ENCODE data around the gene ACVR2B. TPM values are rescaled to one million over a fixed set of nuclear protein-coding genes. Genes with fewer than 3 reads are reported as not detected.

ACVR2B gene
- total and polyA plus RNA-seq, 2 of the 13 experiments (the other 11 are each of a cell fraction or from before 2014, with no cell fraction given), result 10.0 to 12.7 TPM

DNA sequence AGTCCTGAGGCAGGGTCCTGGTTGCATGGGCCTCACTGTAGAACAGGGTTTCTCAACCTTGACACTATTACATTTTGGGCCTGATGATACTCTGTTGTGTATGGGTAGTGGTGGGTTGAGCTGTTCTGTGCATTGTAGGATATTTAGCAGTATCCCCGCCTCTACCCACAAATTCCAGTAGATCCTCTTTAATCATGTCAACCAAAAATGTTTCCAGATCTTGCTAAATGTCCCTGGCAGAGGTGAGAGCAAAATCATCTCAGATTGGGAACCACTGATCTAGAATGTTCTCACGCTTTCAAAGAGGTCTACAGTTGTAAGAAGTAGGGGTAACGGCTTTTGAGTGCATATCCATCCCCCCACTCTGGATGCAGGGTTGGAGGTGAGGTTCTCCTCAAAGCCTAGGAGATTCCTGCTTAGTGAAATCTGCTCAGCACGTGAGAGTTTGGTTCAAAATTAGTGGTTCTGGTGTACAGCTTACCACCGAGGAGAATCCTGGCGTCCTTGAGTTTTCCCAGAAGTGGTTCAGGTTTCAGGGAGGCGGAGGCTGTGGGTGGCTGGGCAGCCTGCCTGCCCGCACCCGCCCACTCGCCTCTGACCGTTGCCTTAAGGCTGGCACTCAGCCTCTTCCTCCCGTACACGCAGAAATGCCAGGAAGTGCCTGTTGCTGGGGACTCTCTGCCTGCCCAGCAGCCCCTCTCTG is 5.3 kb downstream of the ACVR2B start:
- H4K20me1 ChIP-seq (ENCODE audit: insufficient read depth, low read length), result peaks cover 62% of the 10 kb centered on the region
- TF ChIP-seq AGO2 (optimal IDR thresholded peaks at IDR 0.05; ENCODE audit: low read depth, low read length) (peak; percentile 33), KDM6A (CRISPR knock-in tag; IDR thresholded peaks at IDR 0.05; ENCODE audit: low read depth) (no peak)
- WGBS (ENCODE audit: low lambda C conversion rate), result 92% methylated on average over 13 of the region's 13 CpGs
- POLR2A ChIA-PET, result no interaction called here
- ATAC-seq (no peak), FAIRE-seq (no peak), DNase-seq (ENCODE audit: low spot score) (no peak)
- no peak overlapping the region for H2AFZ ChIP-seq (ENCODE audit: low read length)
- H3K9ac ChIP-seq (ENCODE audit: insufficient read depth, low read depth, low read length), result no peak overlapping the region
- no peak overlapping the region for H3K4me2 ChIP-seq (ENCODE audit: low read depth, low read length)
- in situ Hi-C loops (cut with HindIII; ENCODE audit: extremely low pct_ligation_motif_present, low pct_unique_long_range_greater_than_20kb) (loop anchor here (25.0 kb wide), 1 partner anchor 322 kb away; the partner anchor contains the start of genes ACAA1 and MYD88), intact Hi-C loops (cut with micrococcal nuclease; ENCODE audit: unreplicated experiment) (no loop called here)
- H3K27me3 ChIP-seq (ENCODE audit: control insufficient read depth in 1 of 2, insufficient read depth in 2 of 2, low read length in 2 of 2), result no peaks in the 10 kb centered on the region
- BruUV-seq (replicated peaks), result no TSS peak
- H3K79me2 ChIP-seq (ENCODE audit: insufficient read depth, low read length), result peaks cover 85% of the 10 kb centered on the region
- H3K9me3 ChIP-seq (ENCODE audit: low read length), result no peaks in the 10 kb centered on the region
- no peak overlapping the region for H3K27ac ChIP-seq (ENCODE audit: extremely low read length, insufficient read depth, low read length)
- H3K4me1 ChIP-seq (ENCODE audit: insufficient read depth, low read length), result peaks cover 31% of the 10 kb centered on the region
- CTCF ChIA-PET (ENCODE audit: low intra/inter-chr PET ratio, low total read pairs), result no interaction called here
- H3K4me3 ChIP-seq (replicated peaks in 1 of 3; ENCODE audit: insufficient read depth in 1 of 3, low read depth in 2 of 3, low read length in 3 of 3), result no peak overlapping the region
- peaks cover 0 to 8% of the 10 kb centered on the region in 2 experiments; a peak in 2 of 5 replicates for H3K36me3 ChIP-seq (replicated peaks in 1 of 2; ENCODE audit: control insufficient read depth in 1 of 2, insufficient read depth in 2 of 2, low read length in 2 of 2)

DNA sequence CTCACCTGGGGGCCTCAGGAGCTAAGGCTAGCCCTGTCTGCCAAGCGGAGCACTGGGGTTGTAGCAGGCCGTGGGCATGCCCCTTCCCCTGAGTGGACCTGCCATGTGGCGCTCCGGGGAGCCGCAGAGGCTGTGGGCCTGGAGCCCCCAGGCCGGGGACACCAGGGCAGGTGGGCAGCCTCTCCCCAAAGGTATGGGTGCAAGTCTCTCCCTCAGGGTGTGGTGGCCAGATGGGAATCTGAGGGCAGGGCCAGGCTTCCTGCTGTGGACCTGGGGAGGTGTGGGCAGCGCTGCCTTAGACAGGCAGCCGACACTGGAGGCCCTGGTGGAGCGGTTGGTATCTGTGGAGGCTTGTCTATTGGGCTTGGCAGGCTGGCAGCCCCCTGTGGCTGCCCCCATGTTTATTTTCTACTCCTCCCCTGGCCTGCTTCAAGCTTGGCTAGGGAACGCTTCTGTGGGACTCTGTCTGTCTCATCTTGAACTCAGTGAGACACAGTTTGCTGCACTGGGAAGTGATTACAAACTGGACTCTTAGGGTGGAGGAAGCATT is 5.9 kb downstream of the ACVR2B start:
- peaks cover 88% of the 10 kb centered on the region for H3K79me2 ChIP-seq (ENCODE audit: insufficient read depth, low read length)
- H2AFZ ChIP-seq (ENCODE audit: low read length), result no peak overlapping the region
- H4K20me1 ChIP-seq (ENCODE audit: insufficient read depth, low read length), result peaks cover 62% of the 10 kb centered on the region
- no peak overlapping the region for H3K27ac ChIP-seq (ENCODE audit: extremely low read length, insufficient read depth, low read length)
- in situ Hi-C loops (cut with HindIII; ENCODE audit: extremely low pct_ligation_motif_present, low pct_unique_long_range_greater_than_20kb), result loop anchor here (25.0 kb wide), 1 partner anchor 322 kb away; the partner anchor contains the start of genes ACAA1 and MYD88
- peaks cover 31% of the 10 kb centered on the region for H3K4me1 ChIP-seq (ENCODE audit: insufficient read depth, low read length)
- H3K4me3 ChIP-seq (replicated peaks in 1 of 3; ENCODE audit: insufficient read depth in 1 of 3, low read depth in 2 of 3, low read length in 3 of 3), result no peak overlapping the region
- FAIRE-seq, result no peak
- intact Hi-C loops (cut with micrococcal nuclease; ENCODE audit: unreplicated experiment), result no loop called here
- TF ChIP-seq SOX6 (IDR thresholded peaks at IDR 0.05), result no peak
- TF ChIP-seq SOX6 (CRISPR knock-in tag; IDR thresholded peaks at IDR 0.05), result no peak
- no peak for TF ChIP-seq PHF21A (CRISPR knock-in tag; IDR thresholded peaks at IDR 0.05)
- TF ChIP-seq, protein P1, sequence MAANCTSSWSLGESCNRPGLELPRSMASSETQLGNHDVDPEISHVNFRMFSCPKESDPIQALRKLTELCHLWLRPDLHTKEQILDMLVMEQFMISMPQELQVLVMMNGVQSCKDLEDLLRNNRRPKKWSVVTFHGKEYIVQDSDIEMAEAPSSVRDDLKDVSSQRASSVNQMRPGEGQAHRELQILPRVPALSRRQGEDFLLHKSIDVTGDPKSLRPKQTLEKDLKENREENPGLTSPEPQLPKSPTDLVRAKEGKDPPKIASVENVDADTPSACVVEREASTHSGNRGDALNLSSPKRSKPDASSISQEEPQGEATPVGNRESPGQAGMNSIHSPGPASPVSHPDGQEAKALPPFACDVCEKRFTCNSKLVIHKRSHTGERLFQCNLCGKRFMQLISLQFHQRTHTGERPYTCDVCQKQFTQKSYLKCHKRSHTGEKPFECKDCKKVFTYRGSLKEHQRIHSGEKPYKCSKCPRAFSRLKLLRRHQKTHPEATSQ (CRISPR knock-in tag; IDR thresholded peaks at IDR 0.05; ENCODE audit: borderline replicate concordance), result no peak
- TF ChIP-seq, protein P2, sequence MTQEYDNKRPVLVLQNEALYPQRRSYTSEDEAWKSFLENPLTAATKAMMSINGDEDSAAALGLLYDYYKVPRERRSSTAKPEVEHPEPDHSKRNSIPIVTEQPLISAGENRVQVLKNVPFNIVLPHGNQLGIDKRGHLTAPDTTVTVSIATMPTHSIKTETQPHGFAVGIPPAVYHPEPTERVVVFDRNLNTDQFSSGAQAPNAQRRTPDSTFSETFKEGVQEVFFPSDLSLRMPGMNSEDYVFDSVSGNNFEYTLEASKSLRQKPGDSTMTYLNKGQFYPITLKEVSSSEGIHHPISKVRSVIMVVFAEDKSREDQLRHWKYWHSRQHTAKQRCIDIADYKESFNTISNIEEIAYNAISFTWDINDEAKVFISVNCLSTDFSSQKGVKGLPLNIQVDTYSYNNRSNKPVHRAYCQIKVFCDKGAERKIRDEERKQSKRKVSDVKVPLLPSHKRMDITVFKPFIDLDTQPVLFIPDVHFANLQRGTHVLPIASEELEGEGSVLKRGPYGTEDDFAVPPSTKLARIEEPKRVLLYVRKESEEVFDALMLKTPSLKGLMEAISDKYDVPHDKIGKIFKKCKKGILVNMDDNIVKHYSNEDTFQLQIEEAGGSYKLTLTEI (CRISPR knock-in tag; conservative IDR thresholded peaks at IDR 0.05), result no peak
- TF ChIP-seq MATR3 (CRISPR knock-in tag; IDR thresholded peaks at IDR 0.05), result no peak
- TF ChIP-seq, protein P3, sequence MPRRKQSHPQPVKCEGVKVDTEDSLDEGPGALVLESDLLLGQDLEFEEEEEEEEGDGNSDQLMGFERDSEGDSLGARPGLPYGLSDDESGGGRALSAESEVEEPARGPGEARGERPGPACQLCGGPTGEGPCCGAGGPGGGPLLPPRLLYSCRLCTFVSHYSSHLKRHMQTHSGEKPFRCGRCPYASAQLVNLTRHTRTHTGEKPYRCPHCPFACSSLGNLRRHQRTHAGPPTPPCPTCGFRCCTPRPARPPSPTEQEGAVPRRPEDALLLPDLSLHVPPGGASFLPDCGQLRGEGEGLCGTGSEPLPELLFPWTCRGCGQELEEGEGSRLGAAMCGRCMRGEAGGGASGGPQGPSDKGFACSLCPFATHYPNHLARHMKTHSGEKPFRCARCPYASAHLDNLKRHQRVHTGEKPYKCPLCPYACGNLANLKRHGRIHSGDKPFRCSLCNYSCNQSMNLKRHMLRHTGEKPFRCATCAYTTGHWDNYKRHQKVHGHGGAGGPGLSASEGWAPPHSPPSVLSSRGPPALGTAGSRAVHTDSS (CRISPR knock-in tag; conservative IDR thresholded peaks at IDR 0.05), result no peak
- POLR2A ChIA-PET, result no interaction called here
- H3K4me2 ChIP-seq (ENCODE audit: low read depth, low read length), result no peak overlapping the region
- peaks cover 0 to 8% of the 10 kb centered on the region in 2 experiments; a peak in 2 of 5 replicates for H3K36me3 ChIP-seq (replicated peaks in 1 of 2; ENCODE audit: control insufficient read depth in 1 of 2, insufficient read depth in 2 of 2, low read length in 2 of 2)
- no peak overlapping the region for H3K9ac ChIP-seq (ENCODE audit: insufficient read depth, low read depth, low read length)
- DNase-seq (ENCODE audit: low spot score), result no peak
- CTCF ChIA-PET (ENCODE audit: low intra/inter-chr PET ratio, low total read pairs), result no interaction called here
- no peak for ATAC-seq
- no peaks in the 10 kb centered on the region for H3K27me3 ChIP-seq (ENCODE audit: control insufficient read depth in 1 of 2, insufficient read depth in 2 of 2, low read length in 2 of 2)
- no TSS peak for BruUV-seq (replicated peaks)
- WGBS (ENCODE audit: low lambda C conversion rate), result 82% methylated on average over 3 of the region's 10 CpGs
- H3K9me3 ChIP-seq (ENCODE audit: low read length), result no peaks in the 10 kb centered on the region

Measured in HepG2 (cell line).